H9 (cell line): ENCODE data around the gene SLCO3A1. TPM values are rescaled to one million over a fixed set of nuclear protein-coding genes. Genes with fewer than 3 reads are reported as not detected.

Experiments
- DNase-seq: peaks from one replicate; pipeline ENCODE4 v3.0.0-alpha.2; 2017
- H2AFZ ChIP-seq: one replicate; pipeline ENCODE4 v1.6.1; 2013; ENCODE audit warnings: mild to moderate bottlenecking, low read length, control low read depth, moderate library complexity
- H2AK5ac ChIP-seq: 2 replicates; pipeline ENCODE4 v1.6.1; 2013; ENCODE audit warnings: low read length, control low read depth, mixed read lengths; ENCODE audit not compliant: insufficient read length
- H2BK120ac ChIP-seq: one replicate; pipeline ENCODE4 v1.6.1; 2013; ENCODE audit warnings: low read depth, mild to moderate bottlenecking, low read length, control low read depth, inconsistent platforms; ENCODE audit not compliant: poor library complexity, severe bottlenecking
- H2BK12ac ChIP-seq: 2 replicates; pipeline ENCODE4 v1.6.1; 2013; ENCODE audit warnings: low read length, control low read depth, mixed read lengths, low read depth; ENCODE audit not compliant: insufficient read length
- H2BK15ac ChIP-seq: 2 replicates; pipeline ENCODE4 v1.6.1; 2013; ENCODE audit warnings: low read depth, low read length, control low read depth
- H2BK20ac ChIP-seq: one replicate; pipeline ENCODE4 v1.6.1; 2013; ENCODE audit warnings: low read depth, mild to moderate bottlenecking, low read length, control low read depth, inconsistent platforms; ENCODE audit not compliant: poor library complexity, severe bottlenecking
- H2BK5ac ChIP-seq: 2 replicates; pipeline ENCODE4 v1.6.1; 2013; ENCODE audit warnings: low read length, control low read depth, mixed read lengths; ENCODE audit not compliant: insufficient read length
- H3K14ac ChIP-seq: 2 replicates; pipeline ENCODE4 v1.6.1; 2013; ENCODE audit warnings: low read length, control low read depth; ENCODE audit not compliant: insufficient read depth
- H3K18ac ChIP-seq: 2 replicates; pipeline ENCODE4 v1.6.1; 2013; ENCODE audit warnings: low read depth, mild to moderate bottlenecking, mixed read lengths, low read length, control low read depth; ENCODE audit not compliant: insufficient read length
- H3K23ac ChIP-seq: 2 replicates; pipeline ENCODE4 v1.6.1; 2013; ENCODE audit warnings: low read length, control low read depth, mixed read lengths, low read depth; ENCODE audit not compliant: insufficient read length
- H3K23me2 ChIP-seq: 2 replicates; pipeline ENCODE4 v1.6.1; 2013; ENCODE audit warnings: low read depth, mild to moderate bottlenecking, mixed read lengths, low read length, control low read depth; ENCODE audit not compliant: insufficient read length, poor library complexity, severe bottlenecking
- H3K27ac ChIP-seq: 2 replicates; pipeline ENCODE4 v1.5.1; 2013; ENCODE audit warnings: low read length, control low read depth, mixed read lengths, low read depth; ENCODE audit not compliant: insufficient read length
- H3K27me3 ChIP-seq: 2 replicates; pipeline ENCODE4 v1.6.1; 2013; ENCODE audit warnings: low read length, control low read depth, inconsistent platforms; ENCODE audit not compliant: insufficient read depth
- H3K4ac ChIP-seq: 2 replicates; pipeline ENCODE4 v1.6.1; 2013; ENCODE audit warnings: low read depth, mild to moderate bottlenecking, control low read depth, inconsistent platforms, low read length, moderate library complexity
- H3K4me1 ChIP-seq: 2 replicates; pipeline ENCODE4 v1.6.1; 2013; ENCODE audit warnings: low read length, control low read depth, inconsistent platforms; ENCODE audit not compliant: insufficient read depth
- H3K4me2 ChIP-seq: 2 replicates; pipeline ENCODE4 v1.6.1; 2013; ENCODE audit warnings: low read length, control low read depth, mixed read lengths; ENCODE audit not compliant: insufficient read length, insufficient read depth
- H3K56ac ChIP-seq: 2 replicates; pipeline ENCODE4 v1.6.1; 2013; ENCODE audit warnings: low read depth, mild to moderate bottlenecking, mixed read lengths, low read length, control low read depth; ENCODE audit not compliant: insufficient read length
- H3K79me1 ChIP-seq: 2 replicates; pipeline ENCODE4 v1.6.1; 2013; ENCODE audit warnings: low read depth, mild to moderate bottlenecking, moderate library complexity, low read length, control low read depth, inconsistent platforms; ENCODE audit not compliant: insufficient read depth, poor library complexity, severe bottlenecking
- H3K79me2 ChIP-seq: 2 replicates; pipeline ENCODE4 v1.6.1; 2013; ENCODE audit warnings: low read length, control low read depth, inconsistent platforms; ENCODE audit not compliant: insufficient read depth
- H3K9ac ChIP-seq: 2 replicates; pipeline ENCODE4 v1.6.1; 2013; ENCODE audit warnings: low read length, control low read depth, mixed read lengths; ENCODE audit not compliant: insufficient read length; ENCODE audit errors: extremely low read depth
- H3K9me3 ChIP-seq: one replicate; pipeline ENCODE4 v1.6.1; 2013; ENCODE audit warnings: low read depth, low read length, inconsistent platforms; ENCODE audit not compliant: control insufficient read depth
- H3T11ph ChIP-seq: one replicate; pipeline ENCODE4 v1.6.1; 2013; ENCODE audit warnings: mild to moderate bottlenecking, low read length, control low read depth, inconsistent platforms
- H4K20me1 ChIP-seq: one replicate; pipeline ENCODE4 v1.6.1; 2013; ENCODE audit not compliant: control insufficient read depth, insufficient read length, insufficient read depth
- H4K5ac ChIP-seq: 2 replicates; pipeline ENCODE4 v1.6.1; 2013; ENCODE audit warnings: low read depth, mild to moderate bottlenecking, mixed read lengths, low read length, control low read depth; ENCODE audit not compliant: insufficient read length
- H4K8ac ChIP-seq: replicated peaks from 2 replicates; pipeline ENCODE4 v1.6.1; 2013; ENCODE audit warnings: low read length, control low read depth, mixed read lengths, low read depth; ENCODE audit not compliant: insufficient read length
- H4K91ac ChIP-seq: 2 replicates; pipeline ENCODE4 v1.6.1; 2013; ENCODE audit warnings: low read depth, mild to moderate bottlenecking, moderate library complexity, mixed read lengths, low read length, control low read depth; ENCODE audit not compliant: insufficient read length
- H3K27ac Mint-ChIP-seq, 3 experiments: 2 replicates in 2 of 3; 3 replicates in 1 of 3; pipeline ENCODE4 v1.8.0; 2020 to 2021; ENCODE audit warnings: mixed read lengths in 3 of 3, mild to moderate bottlenecking in 1 of 3, moderate library complexity in 1 of 3
- H3K27me3 Mint-ChIP-seq: 2 replicates; pipeline ENCODE4 v1.8.0; 2021; ENCODE audit warnings: low read depth, mild to moderate bottlenecking, moderate library complexity, mixed read lengths
- H3K36me3 Mint-ChIP-seq, 3 experiments: 2 replicates in 2 of 3; 3 replicates in 1 of 3; pipeline ENCODE4 v1.8.0; 2020 to 2021; ENCODE audit warnings: low read depth in 3 of 3, mixed read lengths in 3 of 3; ENCODE audit not compliant: insufficient read depth in 1 of 3
- H3K4me1 Mint-ChIP-seq, 2 experiments: 2 replicates each; pipeline ENCODE4 v1.8.0; 2020; ENCODE audit warnings: mixed read lengths in 2 of 2
- H3K4me3 Mint-ChIP-seq, 2 experiments: 2 replicates in 1 of 2; 3 replicates in 1 of 2; pipeline ENCODE4 v1.8.0; 2020 to 2021; ENCODE audit warnings: mild to moderate bottlenecking in 2 of 2, mixed read lengths in 2 of 2, moderate library complexity in 1 of 2
- H3K9me3 Mint-ChIP-seq, 2 experiments: 2 replicates in 1 of 2; 3 replicates in 1 of 2; pipeline ENCODE4 v1.8.0; 2020; ENCODE audit warnings: mild to moderate bottlenecking in 2 of 2, mixed read lengths in 2 of 2, moderate library complexity in 1 of 2
- WGBS: extraction: QIAGEN DNeasy Blood & Tissue Kit; methylation state at CpG from one replicate; pipeline ENCODE4 v1.1.7; 2013; ENCODE audit warnings: missing lambda C conversion rate, low lambda C conversion rate, mixed read lengths; ENCODE audit not compliant: insufficient read length; ENCODE audit errors: extremely low coverage; 5-methylcytosine and 5-hydroxymethylcytosine counted together
- total RNA-seq: library from RNA; stranded (reverse); gene quantifications from 2 replicates; pipeline ENCODE4 v1.2.1, GENCODE V29; 2021
- TF ChIP-seq, protein P1 (sequence below): fragments of 200-600 bp; sonication (generic); conservative IDR thresholded peaks from 3 replicates; pipeline ENCODE4 v1.8.0; 2021; ENCODE audit warnings: antibody characterized with exemption, mild to moderate bottlenecking

The SLCO3A1 gene
- total RNA-seq, 1 experiment from 2014 or later = 9.4 TPM

- Histone ChIP-seq H3K4me1 (peaks cover 2% of the 10 kb centered on the region; the same call in 1 of the 2 replicates), H3T11ph (no peak overlapping the region), H3K4me2 (no peak overlapping the region), H3K4ac (no peak overlapping the region), H3K18ac (no peak overlapping the region), H2BK5ac (no peak overlapping the region), H2BK15ac (no peak overlapping the region), H3K27me3 (no peaks in the 10 kb centered on the region), H3K14ac (no peak overlapping the region), H2BK12ac (no peak overlapping the region), H4K5ac (no peak overlapping the region), H3K9me3 (no peaks in the 10 kb centered on the region), H3K56ac (no peak overlapping the region), H3K27ac (no peak overlapping the region), H3K9ac (no peak overlapping the region), H2BK120ac (no peak overlapping the region), H2BK20ac (no peak overlapping the region), H4K91ac (no peak overlapping the region), H3K23me2 (no peaks in the 10 kb centered on the region), H4K8ac (no peak overlapping the region), H3K79me1 (no peaks in the 10 kb centered on the region), H3K79me2 (no peaks in the 10 kb centered on the region), H3K23ac (no peak overlapping the region), H4K20me1 (no peaks in the 10 kb centered on the region), H2AFZ (no peak overlapping the region), H2AK5ac (no peak overlapping the region)
- Mint-ChIP-seq H3K4me3 (no peak overlapping the region), H3K27ac (no peak overlapping the region), H3K27me3 (no peaks in the 10 kb centered on the region), H3K36me3 (peaks cover 0 to 15% (median 0%) of the 10 kb centered on the region in 3 experiments; a peak in 4 of 7 replicates), H3K4me1 (peaks cover 10 to 15% of the 10 kb centered on the region in 2 experiments), H3K9me3 (peaks cover 3 to 11% of the 10 kb centered on the region in 2 experiments; a peak in 3 of 5 replicates)
- no peak for DNase-seq
- TF ChIP-seq, protein P1, sequence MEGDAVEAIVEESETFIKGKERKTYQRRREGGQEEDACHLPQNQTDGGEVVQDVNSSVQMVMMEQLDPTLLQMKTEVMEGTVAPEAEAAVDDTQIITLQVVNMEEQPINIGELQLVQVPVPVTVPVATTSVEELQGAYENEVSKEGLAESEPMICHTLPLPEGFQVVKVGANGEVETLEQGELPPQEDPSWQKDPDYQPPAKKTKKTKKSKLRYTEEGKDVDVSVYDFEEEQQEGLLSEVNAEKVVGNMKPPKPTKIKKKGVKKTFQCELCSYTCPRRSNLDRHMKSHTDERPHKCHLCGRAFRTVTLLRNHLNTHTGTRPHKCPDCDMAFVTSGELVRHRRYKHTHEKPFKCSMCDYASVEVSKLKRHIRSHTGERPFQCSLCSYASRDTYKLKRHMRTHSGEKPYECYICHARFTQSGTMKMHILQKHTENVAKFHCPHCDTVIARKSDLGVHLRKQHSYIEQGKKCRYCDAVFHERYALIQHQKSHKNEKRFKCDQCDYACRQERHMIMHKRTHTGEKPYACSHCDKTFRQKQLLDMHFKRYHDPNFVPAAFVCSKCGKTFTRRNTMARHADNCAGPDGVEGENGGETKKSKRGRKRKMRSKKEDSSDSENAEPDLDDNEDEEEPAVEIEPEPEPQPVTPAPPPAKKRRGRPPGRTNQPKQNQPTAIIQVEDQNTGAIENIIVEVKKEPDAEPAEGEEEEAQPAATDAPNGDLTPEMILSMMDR = no peak
- WGBS = no CpG with 5 or more reads among the region's 3 CpGs
Observed at GRCh38 chr15:91873138-91873536, 19.6 kb downstream of the SLCO3A1 start.
